Mesodermal cell (in vitro differentiated cells): ENCODE data around the gene ADAM11. TPM values are rescaled to one million over a fixed set of nuclear protein-coding genes. Genes with fewer than 3 reads are reported as not detected.
"Not testable (repeated sequence)": the region's sequence is repeated elsewhere in the genome, so short reads cannot be mapped to it uniquely, and the experiment has no call there.

Source experiments
- H3K27ac ChIP-seq: 2 replicates; pipeline ENCODE4 v1.7.0; 2013; ENCODE audit warnings: mild to moderate bottlenecking, low read depth, low read length, moderate library complexity; ENCODE audit not compliant: severe bottlenecking
- H3K36me3 ChIP-seq: 2 replicates; pipeline ENCODE4 v1.7.1; 2013; ENCODE audit warnings: mild to moderate bottlenecking, low read length, moderate library complexity; ENCODE audit not compliant: control insufficient read depth, insufficient read depth
- H3K4me1 ChIP-seq: one replicate; pipeline ENCODE4 v1.7.1; 2013; ENCODE audit warnings: mild to moderate bottlenecking, low read length; ENCODE audit not compliant: insufficient read depth, control insufficient read depth, poor library complexity, severe bottlenecking
- H3K4me3 ChIP-seq: 2 replicates; pipeline ENCODE4 v1.7.0; 2013; ENCODE audit warnings: low read length, control low read depth, mild to moderate bottlenecking; ENCODE audit not compliant: insufficient read depth, poor library complexity, severe bottlenecking; ENCODE audit errors: extremely low read depth
- H3K9me3 ChIP-seq: 2 replicates; pipeline ENCODE4 v1.7.1; 2013; ENCODE audit warnings: mild to moderate bottlenecking, low read length, moderate library complexity; ENCODE audit not compliant: control insufficient read depth
- WGBS, 2 experiments: methylation state at CpG; one replicate each; pipeline ENCODE4 v1.1.5; 2013; ENCODE audit warnings: missing lambda C conversion rate in 2 of 2; ENCODE audit not compliant: insufficient coverage in 2 of 2; 5-methylcytosine and 5-hydroxymethylcytosine counted together
- polyA plus RNA-seq, 2 experiments: library from polyadenylated mRNA; stranded (reverse); fragments of 50-300 nt; gene quantifications; one replicate each; pipeline ENCODE4 v1.2.3, GENCODE V29; 2013

Gene ADAM11, protein sequence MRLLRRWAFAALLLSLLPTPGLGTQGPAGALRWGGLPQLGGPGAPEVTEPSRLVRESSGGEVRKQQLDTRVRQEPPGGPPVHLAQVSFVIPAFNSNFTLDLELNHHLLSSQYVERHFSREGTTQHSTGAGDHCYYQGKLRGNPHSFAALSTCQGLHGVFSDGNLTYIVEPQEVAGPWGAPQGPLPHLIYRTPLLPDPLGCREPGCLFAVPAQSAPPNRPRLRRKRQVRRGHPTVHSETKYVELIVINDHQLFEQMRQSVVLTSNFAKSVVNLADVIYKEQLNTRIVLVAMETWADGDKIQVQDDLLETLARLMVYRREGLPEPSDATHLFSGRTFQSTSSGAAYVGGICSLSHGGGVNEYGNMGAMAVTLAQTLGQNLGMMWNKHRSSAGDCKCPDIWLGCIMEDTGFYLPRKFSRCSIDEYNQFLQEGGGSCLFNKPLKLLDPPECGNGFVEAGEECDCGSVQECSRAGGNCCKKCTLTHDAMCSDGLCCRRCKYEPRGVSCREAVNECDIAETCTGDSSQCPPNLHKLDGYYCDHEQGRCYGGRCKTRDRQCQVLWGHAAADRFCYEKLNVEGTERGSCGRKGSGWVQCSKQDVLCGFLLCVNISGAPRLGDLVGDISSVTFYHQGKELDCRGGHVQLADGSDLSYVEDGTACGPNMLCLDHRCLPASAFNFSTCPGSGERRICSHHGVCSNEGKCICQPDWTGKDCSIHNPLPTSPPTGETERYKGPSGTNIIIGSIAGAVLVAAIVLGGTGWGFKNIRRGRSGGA
- polyA plus RNA-seq (2013, experiment 1 of 2), result 0.96 TPM
- 0.91 TPM for polyA plus RNA-seq (2013, experiment 2 of 2)

DNA sequence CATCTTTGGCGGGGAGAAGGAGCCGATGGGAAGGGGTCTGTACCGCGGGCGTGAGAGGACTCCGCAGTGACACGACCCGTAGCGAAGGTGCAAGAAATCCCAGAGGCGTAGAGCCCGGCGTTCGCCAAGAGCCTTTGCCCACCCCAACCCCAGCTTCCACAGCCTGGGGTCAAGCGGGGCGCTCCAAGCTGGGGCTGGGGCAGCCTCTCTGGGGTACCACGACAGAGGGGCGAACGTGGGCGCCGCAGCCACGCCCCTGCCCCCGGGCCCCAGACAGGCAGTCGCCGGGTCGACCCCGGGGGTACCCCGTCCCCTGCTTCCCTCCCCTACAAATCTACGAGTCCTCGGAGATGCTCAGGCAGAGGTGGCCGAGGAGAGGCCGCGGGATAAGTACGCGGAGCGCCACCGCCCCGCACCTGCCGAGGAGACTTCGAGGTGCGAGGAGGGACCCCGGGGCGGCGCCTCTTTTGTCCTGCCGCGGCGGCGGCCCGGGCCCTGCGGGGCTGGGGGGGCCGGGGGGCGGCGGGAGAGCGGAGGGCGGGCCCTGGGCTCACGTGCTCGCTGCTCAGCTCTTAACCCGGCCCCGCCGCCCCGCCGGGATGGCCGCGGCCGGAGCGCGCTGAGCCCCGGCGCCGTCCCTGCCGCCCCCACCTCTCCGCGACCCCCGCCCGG, at the start of gene ADAM11:
ADAM11 (plus strand) TSS at position 575 of the 672 bp plus-strand sequence. CDS start 212 bp downstream, outside the sequence.
- 3 to 6% methylated on average over 38 to 41 of the region's 74 CpGs for WGBS, 2 experiments
- Histone ChIP-seq H3K9me3 (no peaks in the 10 kb centered on the region), H3K4me3 (peak within 1 kb of the TSS; percentile 31), H3K27ac (no peak within 1 kb of the TSS), H3K36me3 (no peaks in the 10 kb centered on the region), H3K4me1 (peaks cover 5% of the 10 kb centered on the region)

DNA sequence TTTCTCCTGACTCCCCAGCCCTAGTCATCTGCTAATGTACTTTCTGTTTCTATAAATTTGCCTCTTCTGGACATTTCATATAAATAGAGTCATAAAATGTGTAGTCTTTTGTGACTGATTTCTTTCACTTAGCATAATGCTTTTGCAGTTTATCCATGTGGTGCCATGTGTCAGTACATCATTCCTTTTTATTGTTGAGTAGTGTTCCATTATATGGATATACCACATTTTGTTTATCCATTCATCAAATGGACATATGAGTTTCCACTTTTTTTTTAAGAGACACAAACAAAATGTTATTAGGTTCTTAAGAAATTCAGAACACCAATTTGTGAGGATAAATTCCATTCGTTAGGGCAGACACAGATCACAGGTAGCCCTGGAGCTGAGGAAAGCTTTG, 39.3 kb upstream of the ADAM11 start:
- Histone ChIP-seq H3K27ac (no peak overlapping the region), H3K9me3 (no peaks in the 10 kb centered on the region), H3K36me3 (peaks cover 73% of the 10 kb centered on the region), H3K4me3 (no peak overlapping the region), H3K4me1 (no peaks in the 10 kb centered on the region)
- WGBS, 2 experiments, result 100% methylated on average over 1 of the region's 1 CpG

DNA sequence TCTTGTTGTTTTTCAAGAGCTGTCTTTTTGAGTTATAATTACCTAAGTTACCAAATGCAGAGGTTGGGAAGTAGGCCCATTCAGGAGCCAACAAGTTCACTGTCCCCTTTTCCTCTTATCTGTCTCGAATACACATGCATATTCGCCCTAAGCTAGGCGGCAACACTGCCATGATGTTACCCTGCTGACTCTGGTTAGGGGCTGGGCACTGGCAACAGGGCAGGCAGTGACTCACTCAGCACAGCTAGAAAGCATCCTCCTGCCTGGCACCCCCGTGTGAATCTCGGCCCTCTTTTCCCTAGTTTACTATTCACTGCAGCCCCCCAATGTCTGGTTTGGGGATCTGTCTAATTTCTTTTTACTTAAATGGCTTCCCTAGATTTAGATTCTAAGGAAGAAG, 36.5 kb upstream of the ADAM11 start:
- no peaks in the 10 kb centered on the region for H3K9me3 ChIP-seq
- no peaks in the 10 kb centered on the region for H3K4me1 ChIP-seq
- no peak overlapping the region for H3K4me3 ChIP-seq
- 91 to 93% methylated on average over 3 of the region's 5 CpGs for WGBS, 2 experiments
- H3K36me3 ChIP-seq, result peaks cover 84% of the 10 kb centered on the region
- H3K27ac ChIP-seq, result no peak overlapping the region

DNA sequence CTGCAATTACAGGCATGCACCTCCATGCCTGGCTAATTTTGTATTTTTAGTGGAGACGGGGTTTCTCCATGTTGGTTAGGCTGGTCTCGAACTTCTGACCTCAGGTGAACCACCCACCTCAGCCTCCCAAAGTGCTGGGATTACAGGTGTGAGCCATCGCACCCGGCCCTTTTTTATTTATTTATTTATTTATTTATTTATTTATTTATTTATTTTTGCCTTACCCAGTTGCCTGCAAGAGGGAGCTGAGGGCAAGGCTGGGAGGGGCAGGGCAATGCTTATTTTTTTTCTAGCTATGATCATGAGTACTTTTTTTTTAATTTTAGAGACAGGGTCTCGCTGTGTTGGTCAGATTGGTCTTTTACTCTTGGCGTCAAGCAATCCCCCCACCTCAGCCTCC, 32.7 kb upstream of the ADAM11 start:
- peaks cover 80% of the 10 kb centered on the region for H3K36me3 ChIP-seq
- not testable (repeated sequence) for H3K4me3 ChIP-seq, H3K27ac ChIP-seq, H3K9me3 ChIP-seq, H3K4me1 ChIP-seq
- WGBS, 2 experiments, result 96 to 100% methylated on average over 2 to 3 of the region's 6 CpGs

DNA sequence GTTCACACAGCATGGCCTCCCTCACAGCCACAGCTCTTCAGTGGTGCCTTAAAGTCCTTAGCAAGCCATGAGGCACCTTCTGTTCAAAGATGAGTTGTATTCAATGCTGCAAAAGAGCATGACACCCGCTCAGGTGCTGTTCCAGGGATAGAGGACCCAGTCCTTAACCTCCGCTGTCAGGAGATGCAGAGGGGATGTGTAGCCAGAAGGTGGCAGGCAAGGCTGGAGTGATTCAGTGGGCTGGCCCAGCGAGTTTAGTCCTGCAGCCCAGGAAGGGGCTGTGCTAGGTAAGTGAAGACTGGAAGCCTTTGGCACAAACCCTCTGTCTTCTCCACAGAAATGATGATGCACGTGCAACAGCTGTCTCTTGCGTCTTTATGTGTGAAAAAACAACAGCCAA, 25.0 kb upstream of the ADAM11 start:
- Histone ChIP-seq H3K4me1 (no peaks in the 10 kb centered on the region), H3K36me3 (peaks cover 75% of the 10 kb centered on the region), H3K9me3 (no peaks in the 10 kb centered on the region), H3K27ac (no peak overlapping the region), H3K4me3 (no peak overlapping the region)
- 81 to 87% methylated on average over 4 of the region's 5 CpGs for WGBS, 2 experiments

DNA sequence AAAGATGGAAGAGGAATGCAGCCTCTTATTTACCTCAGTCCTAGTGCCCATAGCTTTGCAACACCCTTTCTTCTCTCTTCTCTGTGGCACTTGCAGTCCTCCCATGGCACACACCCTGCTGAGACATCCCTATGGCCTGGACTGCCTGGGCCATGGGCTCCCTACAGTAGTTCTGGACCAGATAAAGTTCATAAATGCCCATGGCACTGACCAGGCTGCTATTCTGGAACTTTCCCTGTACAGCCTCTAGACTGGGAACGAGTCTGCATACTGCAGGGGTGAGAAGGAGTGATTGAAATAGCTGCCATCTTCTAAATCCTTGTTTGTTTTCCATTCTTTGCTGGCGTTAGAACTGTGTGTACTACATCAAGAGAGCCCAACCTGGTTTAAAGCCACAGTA, 24.5 kb upstream of the ADAM11 start:
- no peaks in the 10 kb centered on the region for H3K9me3 ChIP-seq
- H3K4me1 ChIP-seq, result no peaks in the 10 kb centered on the region
- H3K4me3 ChIP-seq, result no peak overlapping the region
- no peak overlapping the region for H3K27ac ChIP-seq
- peaks cover 75% of the 10 kb centered on the region for H3K36me3 ChIP-seq
- WGBS, 2 experiments, result 100% methylated on average over 1 to 2 of the region's 2 CpGs

DNA sequence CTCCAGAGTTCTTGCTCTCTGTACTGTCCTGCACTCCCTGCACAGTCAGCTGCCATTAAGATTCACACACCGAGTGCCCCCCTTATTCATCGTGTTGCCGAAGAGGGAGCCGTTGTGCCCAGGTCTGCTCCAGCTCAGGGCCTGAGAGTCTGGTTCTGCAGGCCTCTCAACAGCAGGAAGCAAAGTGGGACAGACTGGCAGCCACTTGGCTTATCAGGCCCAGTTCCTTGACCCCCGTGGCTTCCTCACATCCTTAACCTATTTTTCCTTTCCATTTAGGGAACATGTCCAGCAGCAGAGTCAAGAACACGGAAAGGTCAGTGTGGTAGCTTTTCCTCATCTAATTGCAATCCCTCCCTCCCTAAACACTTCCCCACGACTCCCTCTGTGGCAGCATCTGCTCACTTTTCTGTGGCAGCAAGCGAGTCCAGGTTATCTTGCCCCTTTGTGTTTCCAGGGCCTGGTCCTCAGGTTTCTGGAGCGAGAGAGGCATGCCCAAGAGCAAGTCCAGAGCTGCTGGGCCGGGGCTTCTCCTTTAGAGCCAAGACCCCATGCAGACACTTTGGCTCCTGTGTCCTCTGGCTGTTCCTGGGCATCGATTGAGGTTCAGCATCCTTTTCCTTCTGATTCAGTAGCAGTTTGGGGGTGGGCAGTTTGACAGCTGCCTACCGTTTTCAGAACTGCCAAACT, 22.1 kb upstream of the ADAM11 start:
- Histone ChIP-seq H3K9me3 (no peaks in the 10 kb centered on the region), H3K27ac (no peak overlapping the region), H3K4me1 (no peaks in the 10 kb centered on the region), H3K36me3 (peaks cover 74% of the 10 kb centered on the region), H3K4me3 (no peak overlapping the region)
- 93% methylated on average over 11 to 12 of the region's 12 CpGs for WGBS, 2 experiments

DNA sequence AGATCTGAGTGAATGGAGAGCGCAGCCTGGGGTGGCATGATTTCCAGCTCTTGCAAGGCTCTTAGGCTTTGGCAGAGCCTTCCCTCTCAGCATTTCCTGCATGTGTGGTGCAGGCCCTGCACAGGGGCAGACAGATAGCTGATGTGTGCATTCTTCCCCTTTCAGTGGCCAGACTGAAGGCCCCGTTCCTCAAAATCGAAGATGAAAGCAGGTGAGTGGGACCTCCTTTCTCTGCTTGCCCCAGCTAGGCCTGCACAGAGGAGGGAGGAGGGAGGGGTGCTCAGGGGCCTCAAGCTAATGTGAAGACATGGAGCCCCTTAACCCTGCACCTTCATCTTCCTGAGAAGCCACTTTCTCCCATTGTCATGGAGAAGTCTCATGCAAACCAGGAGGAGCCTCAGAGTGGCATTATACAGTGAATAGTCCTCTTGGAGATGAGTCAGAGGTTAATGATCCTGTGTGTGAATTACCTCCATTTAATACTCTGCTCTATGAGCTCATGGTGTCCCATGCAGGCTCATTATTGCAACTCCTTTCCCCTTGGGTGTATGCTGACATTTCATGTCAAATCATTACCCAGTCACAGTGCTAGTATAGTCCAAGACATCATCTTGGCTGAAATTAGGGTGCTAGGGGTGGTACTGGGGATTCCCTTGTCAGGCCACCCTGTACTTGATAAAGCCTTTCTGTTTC, 20.4 kb upstream of the ADAM11 start:
- WGBS, 2 experiments, result 52 to 90% methylated on average over 2 of the region's 3 CpGs
- Histone ChIP-seq H3K4me3 (no peak overlapping the region), H3K36me3 (peaks cover 79% of the 10 kb centered on the region), H3K9me3 (no peaks in the 10 kb centered on the region), H3K4me1 (no peaks in the 10 kb centered on the region), H3K27ac (no peak overlapping the region)

DNA sequence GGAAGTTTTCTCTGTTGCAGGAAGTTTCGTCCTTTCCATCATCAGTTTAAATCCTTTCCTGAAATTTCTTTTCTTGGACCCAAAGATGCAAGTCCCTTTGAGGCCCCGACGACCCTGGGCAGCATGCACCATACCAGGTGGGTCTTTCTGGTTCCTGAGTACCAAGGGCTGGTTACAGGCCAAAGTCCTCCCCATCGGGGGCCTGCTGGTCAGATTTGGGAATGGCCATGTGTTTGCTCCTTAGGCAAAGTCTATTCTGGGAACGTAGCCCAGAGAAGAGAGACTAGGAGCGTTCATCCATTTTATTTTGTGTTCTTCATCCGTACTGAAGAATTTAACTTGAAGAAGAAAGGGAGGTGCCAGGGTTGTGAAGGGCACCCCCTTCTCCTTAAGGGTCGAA, 17.5 kb upstream of the ADAM11 start:
- 92 to 98% methylated on average over 6 to 8 of the region's 8 CpGs for WGBS, 2 experiments
- peaks cover 69% of the 10 kb centered on the region for H3K36me3 ChIP-seq
- no peaks in the 10 kb centered on the region for H3K9me3 ChIP-seq
- no peaks in the 10 kb centered on the region for H3K4me1 ChIP-seq
- H3K4me3 ChIP-seq, result no peak overlapping the region
- no peak overlapping the region for H3K27ac ChIP-seq

DNA sequence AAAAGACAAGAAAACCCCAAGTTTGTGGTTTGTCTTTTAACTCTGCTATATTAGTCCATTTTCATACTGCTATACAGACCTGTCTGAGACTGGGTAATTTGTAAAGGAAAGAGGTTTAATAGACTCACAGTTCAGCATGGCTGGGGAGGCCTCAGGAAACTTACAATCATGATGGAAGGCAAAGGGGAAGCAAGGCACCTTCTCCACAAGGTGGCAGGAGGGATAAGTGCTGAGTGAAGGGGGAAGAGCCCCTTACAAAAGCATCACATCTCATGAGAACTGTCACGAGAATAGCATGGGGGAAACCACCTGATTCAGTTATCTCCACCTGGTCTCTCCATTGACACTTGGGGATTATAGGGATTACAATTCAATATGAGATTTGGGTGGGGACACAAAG, 13.5 kb upstream of the ADAM11 start:
- H3K9me3 ChIP-seq, result no peaks in the 10 kb centered on the region
- no peaks in the 10 kb centered on the region for H3K4me1 ChIP-seq
- H3K27ac ChIP-seq, result no peak overlapping the region
- WGBS, 2 experiments, result no CpG with 5 or more reads among the region's 1 CpG
- H3K4me3 ChIP-seq, result no peak overlapping the region
- H3K36me3 ChIP-seq, result peaks cover 71% of the 10 kb centered on the region
